B cell (primary cell): ENCODE data around the gene CAP2. TPM values are rescaled to one million over a fixed set of nuclear protein-coding genes. Genes with fewer than 3 reads are reported as not detected.

Experiments
- ATAC-seq: fragments of 200-7000 bp; cut with Tn5 transposase; one replicate; pipeline ENCODE4 v1.10.0; 2021; ENCODE audit warnings: low read depth, mild to moderate bottlenecking, moderate number of reproducible peaks, moderate library complexity
- CTCF ChIA-PET: fragments of 350-600 bp; sonication (Branson Sonifier 250); formaldehyde crosslinking; loops from one replicate; lab custom pipeline; 2021; ENCODE audit warnings: antibody characterized with exemption, inconsistent platforms; lab: Charles Lee
- POLR2A ChIA-PET: fragments of 350-600 bp; sonication (Branson Sonifier 250); formaldehyde crosslinking; loops from one replicate; lab custom pipeline; 2021; ENCODE audit warnings: antibody characterized with exemption; lab: Charles Lee
- DNase-seq: peaks from one replicate; pipeline ENCODE4 v3.0.0; 2013
- H2AFZ ChIP-seq: 2 replicates; pipeline ENCODE4 v1.6.1; 2012; ENCODE audit warnings: mild to moderate bottlenecking, low read depth, low read length; ENCODE audit not compliant: insufficient read depth, poor library complexity, severe bottlenecking
- H3K27ac ChIP-seq, 2 donors: 1 replicate in 1 of 2; 2 replicates in 1 of 2; pipeline ENCODE4 v1.5.1; 2012 to 2013; ENCODE audit warnings: low read length in 2 of 2, mild to moderate bottlenecking in 2 of 2, moderate library complexity in 1 of 2
- H3K27me3 ChIP-seq, 4 experiments: fragments of 200-600 bp in 1 of 4; sonication (generic) in 1 of 4; replicated peaks in 1 of 4; 1 replicate in 2 of 4; 2 replicates in 2 of 4; pipeline versions ENCODE4 v1.6.1 to v1.7.0; 2013 to 2016; ENCODE audit warnings: low read length in 3 of 4, mild to moderate bottlenecking in 2 of 4, mixed read lengths in 1 of 4, moderate library complexity in 1 of 4; ENCODE audit not compliant: insufficient read depth in 4 of 4, control insufficient read depth in 3 of 4; ENCODE audit errors: control extremely low read depth in 1 of 4
- H3K36me3 ChIP-seq, 2 experiments: replicated peaks in 1 of 2; 1 replicate in 1 of 2; 2 replicates in 1 of 2; pipeline versions ENCODE4 v1.6.1 to v1.7.1; 2013; ENCODE audit warnings: low read length in 1 of 2; ENCODE audit not compliant: insufficient read depth in 2 of 2, control insufficient read depth in 1 of 2; ENCODE audit errors: control extremely low read depth in 1 of 2, extremely low read depth in 1 of 2
- H3K4me1 ChIP-seq, 2 donors: fragments of 200-600 bp in 1 of 2; sonication (generic) in 1 of 2; 1 replicate in 1 of 2; 2 replicates in 1 of 2; pipeline versions ENCODE4 v1.5.1 to v1.6.1; 2013 to 2017; ENCODE audit warnings: low read length in 2 of 2; ENCODE audit not compliant: control insufficient read depth in 2 of 2, insufficient read depth in 2 of 2
- H3K4me2 ChIP-seq: replicated peaks from 2 replicates; pipeline ENCODE3; 2012; ENCODE audit warnings: mild to moderate bottlenecking, low read depth, low read length; ENCODE audit not compliant: poor library complexity, severe bottlenecking
- H3K4me3 ChIP-seq, 5 experiments: fragments of 200-600 bp in 1 of 5; sonication (generic) in 1 of 5; 1 replicate in 3 of 5; 2 replicates in 2 of 5; pipeline versions ENCODE4 v1.5.1 to v1.7.0; 2011 to 2016; ENCODE audit warnings: low read length in 4 of 5, mild to moderate bottlenecking in 4 of 5, low read depth in 2 of 5, control low read depth in 1 of 5, moderate library complexity in 1 of 5; ENCODE audit not compliant: insufficient read depth in 1 of 5; ENCODE audit errors: control extremely low read depth in 1 of 5, extremely low read depth in 1 of 5
- H3K79me2 ChIP-seq: fragments of 200-600 bp; sonication (generic); one replicate; pipeline ENCODE4 v1.6.0; 2016; ENCODE audit warnings: low read length; ENCODE audit not compliant: control insufficient read depth, insufficient read depth
- H3K9ac ChIP-seq: fragments of 200-600 bp; sonication (generic); 2 replicates; pipeline ENCODE4 v1.6.1; 2017; ENCODE audit warnings: mild to moderate bottlenecking, low read length, moderate library complexity
- H3K9me3 ChIP-seq, 3 donors: one replicate each; pipeline versions ENCODE4 v1.6.1 to v1.7.1; 2013; ENCODE audit warnings: low read length in 2 of 3; ENCODE audit not compliant: control insufficient read depth in 2 of 3, insufficient read depth in 1 of 3; ENCODE audit errors: control extremely low read depth in 1 of 3
- H4K20me1 ChIP-seq: 2 replicates; pipeline ENCODE4 v1.6.0; 2012; ENCODE audit warnings: mild to moderate bottlenecking, low read length; ENCODE audit not compliant: insufficient read depth, control insufficient read depth, poor library complexity, severe bottlenecking
- H3K27ac Mint-ChIP-seq: one replicate; pipeline ENCODE4 v1.8.0; 2021; ENCODE audit warnings: mixed read lengths
- H3K27me3 Mint-ChIP-seq: one replicate; pipeline ENCODE4 v1.8.0; 2021; ENCODE audit warnings: mixed read lengths
- H3K4me1 Mint-ChIP-seq: one replicate; pipeline ENCODE4 v1.8.0; 2021; ENCODE audit warnings: mixed read lengths
- H3K4me3 Mint-ChIP-seq: one replicate; pipeline ENCODE4 v1.8.0; 2021; ENCODE audit warnings: mixed read lengths
- H3K9me3 Mint-ChIP-seq: one replicate; pipeline ENCODE4 v1.8.0; 2022; ENCODE audit warnings: mixed read lengths; ENCODE audit not compliant: insufficient read depth
- EZH2 ChIP-seq: IDR thresholded peaks from 2 replicates; pipeline ENCODE4 v1.6.1; 2012; ENCODE audit warnings: borderline replicate concordance, low read depth, mild to moderate bottlenecking, moderate library complexity, low read length; ENCODE audit not compliant: insufficient read depth, poor library complexity, severe bottlenecking
- WGBS: methylation state at CpG from one replicate; pipeline ENCODE4 v1.1.5; 2013; ENCODE audit warnings: missing lambda C conversion rate; ENCODE audit not compliant: insufficient coverage; 5-methylcytosine and 5-hydroxymethylcytosine counted together
- intact Hi-C: fragments of 100-400 bp; cut with micrococcal nuclease; formaldehyde crosslinking; loops from one replicate; pipeline ENCODE4 v1.10.0; 2022
- polyA plus RNA-seq: library from polyadenylated mRNA; depleted of rRNA; stranded (reverse); fragments of >200 nt; gene quantifications from 2 replicates; pipeline ENCODE4 v1.2.3, GENCODE V29; 2012
- total RNA-seq, 2 donors: library from RNA; stranded (reverse); fragments of 120-200 nt in 1 of 2; gene quantifications; 1 replicate in 1 of 2; 2 replicates in 1 of 2; pipeline versions ENCODE4 v1.2.3 to v1.2.4, GENCODE V29; 2013 to 2022
- TF ChIP-seq, protein P1 (sequence below): fragments of 200-600 bp; IDR thresholded peaks from one replicate; pipeline ENCODE4 v1.8.0; 2022; ENCODE audit warnings: antibody characterized with exemption, mild to moderate bottlenecking

The CAP2 gene
- total and polyA plus RNA-seq, 2 donors (not counting 1 experiment from before 2014, with no cell fraction given) = not detected

DNA sequence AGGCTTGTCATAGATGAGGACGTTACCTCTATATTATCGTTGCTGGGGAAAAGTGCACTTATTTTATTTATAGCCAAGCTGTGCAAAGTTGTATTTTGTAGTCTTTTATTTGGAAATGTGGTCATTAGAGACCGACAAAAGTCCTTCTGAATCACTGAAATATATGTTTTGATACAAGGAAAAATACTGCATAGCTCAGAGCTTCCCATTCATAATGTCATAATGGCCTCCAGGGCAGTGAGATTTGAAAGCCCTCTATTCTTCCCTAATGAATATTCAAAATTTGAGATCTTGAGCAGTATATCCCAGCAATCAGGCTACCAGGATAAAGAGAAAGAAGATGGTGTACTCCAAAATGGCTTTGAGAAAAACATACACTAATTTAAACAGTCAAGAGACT, 64.6 kb downstream of the CAP2 start:
- ChIA-PET CTCF (no interaction called here), POLR2A (no interaction called here)
- Histone ChIP-seq H3K4me2 (no peak overlapping the region), H3K9ac (no peak overlapping the region), H3K4me1 (no peaks in the 10 kb centered on the region), H3K27me3 (no peaks in the 10 kb centered on the region), H2AFZ (no peak overlapping the region), H3K9me3 (no peaks in the 10 kb centered on the region), H3K4me3 (no peak overlapping the region), H3K36me3 (no peaks in the 10 kb centered on the region), H3K27ac (no peak overlapping the region), H4K20me1 (no peaks in the 10 kb centered on the region), H3K79me2 (no peaks in the 10 kb centered on the region)
- TF ChIP-seq, protein P1, sequence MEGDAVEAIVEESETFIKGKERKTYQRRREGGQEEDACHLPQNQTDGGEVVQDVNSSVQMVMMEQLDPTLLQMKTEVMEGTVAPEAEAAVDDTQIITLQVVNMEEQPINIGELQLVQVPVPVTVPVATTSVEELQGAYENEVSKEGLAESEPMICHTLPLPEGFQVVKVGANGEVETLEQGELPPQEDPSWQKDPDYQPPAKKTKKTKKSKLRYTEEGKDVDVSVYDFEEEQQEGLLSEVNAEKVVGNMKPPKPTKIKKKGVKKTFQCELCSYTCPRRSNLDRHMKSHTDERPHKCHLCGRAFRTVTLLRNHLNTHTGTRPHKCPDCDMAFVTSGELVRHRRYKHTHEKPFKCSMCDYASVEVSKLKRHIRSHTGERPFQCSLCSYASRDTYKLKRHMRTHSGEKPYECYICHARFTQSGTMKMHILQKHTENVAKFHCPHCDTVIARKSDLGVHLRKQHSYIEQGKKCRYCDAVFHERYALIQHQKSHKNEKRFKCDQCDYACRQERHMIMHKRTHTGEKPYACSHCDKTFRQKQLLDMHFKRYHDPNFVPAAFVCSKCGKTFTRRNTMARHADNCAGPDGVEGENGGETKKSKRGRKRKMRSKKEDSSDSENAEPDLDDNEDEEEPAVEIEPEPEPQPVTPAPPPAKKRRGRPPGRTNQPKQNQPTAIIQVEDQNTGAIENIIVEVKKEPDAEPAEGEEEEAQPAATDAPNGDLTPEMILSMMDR = no peak
- no peak for TF ChIP-seq EZH2
- no CpG with 5 or more reads among the region's 3 CpGs for WGBS
- no peaks in the 10 kb centered on the region for H3K4me1 Mint-ChIP-seq
- no peak overlapping the region for H3K27ac Mint-ChIP-seq
- DNase-seq = no peak
- H3K4me3 Mint-ChIP-seq = no peak overlapping the region
- ATAC-seq = no peak
- intact Hi-C loops = no loop called here
- no peaks in the 10 kb centered on the region for H3K9me3 Mint-ChIP-seq
- peaks cover 26% of the 10 kb centered on the region for H3K27me3 Mint-ChIP-seq

- ATAC-seq = no peak
- intact Hi-C loops = no loop called here
- 100% methylated on average over 2 of the region's 4 CpGs for WGBS
Measured at GRCh38 chr6:17458966-17459365, 65.6 kb downstream of the CAP2 start.

More at GRCh38 chr6:17458966-17459365, 65.6 kb downstream of the CAP2 start:
- no peaks in the 10 kb centered on the region for H4K20me1 ChIP-seq
- no peaks in the 10 kb centered on the region for H3K4me1 ChIP-seq
- no peaks in the 10 kb centered on the region for H3K27me3 ChIP-seq
- TF ChIP-seq EZH2 = no peak
- TF ChIP-seq, protein P1 = no peak
- Mint-ChIP-seq H3K9me3 (no peaks in the 10 kb centered on the region), H3K4me3 (no peak overlapping the region), H3K4me1 (no peaks in the 10 kb centered on the region), H3K27ac (no peak overlapping the region), H3K27me3 (peaks cover 26% of the 10 kb centered on the region)
- no peak overlapping the region for H3K27ac ChIP-seq
- no peak for DNase-seq
- no peak overlapping the region for H3K4me2 ChIP-seq
- no peak overlapping the region for H3K4me3 ChIP-seq
- no peaks in the 10 kb centered on the region for H3K36me3 ChIP-seq
- no peak overlapping the region for H2AFZ ChIP-seq
- no peaks in the 10 kb centered on the region for H3K9me3 ChIP-seq
- CTCF ChIA-PET = no interaction called here
- no peaks in the 10 kb centered on the region for H3K79me2 ChIP-seq
- H3K9ac ChIP-seq = no peak overlapping the region
- POLR2A ChIA-PET = no interaction called here
